MM.1S (cell line): Measurements from ENCODE around the gene FBXL2.

ENCODE experiments used
- EZH2 ChIP-seq: fragments of 300-600 bp; sonication (generic); optimal IDR thresholded peaks from 2 replicates; pipeline ENCODE3; 2017; ENCODE audit warnings: low read depth, mild to moderate bottlenecking, antibody characterized with exemption, low read length, mixed read lengths
- EZH2phosphoT487 ChIP-seq: fragments of 300-600 bp; sonication (generic); IDR thresholded peaks from 2 replicates; pipeline ENCODE4 v1.6.1; 2018; ENCODE audit warnings: antibody characterized with exemption, low read length
- TF ChIP-seq, protein P1 (sequence below): fragments of 300-600 bp; sonication (generic); IDR thresholded peaks from 2 replicates; pipeline ENCODE4 v1.5.1; 2016; ENCODE audit warnings: antibody characterized with exemption, low read length, mixed read lengths

- TF ChIP-seq, protein P1, sequence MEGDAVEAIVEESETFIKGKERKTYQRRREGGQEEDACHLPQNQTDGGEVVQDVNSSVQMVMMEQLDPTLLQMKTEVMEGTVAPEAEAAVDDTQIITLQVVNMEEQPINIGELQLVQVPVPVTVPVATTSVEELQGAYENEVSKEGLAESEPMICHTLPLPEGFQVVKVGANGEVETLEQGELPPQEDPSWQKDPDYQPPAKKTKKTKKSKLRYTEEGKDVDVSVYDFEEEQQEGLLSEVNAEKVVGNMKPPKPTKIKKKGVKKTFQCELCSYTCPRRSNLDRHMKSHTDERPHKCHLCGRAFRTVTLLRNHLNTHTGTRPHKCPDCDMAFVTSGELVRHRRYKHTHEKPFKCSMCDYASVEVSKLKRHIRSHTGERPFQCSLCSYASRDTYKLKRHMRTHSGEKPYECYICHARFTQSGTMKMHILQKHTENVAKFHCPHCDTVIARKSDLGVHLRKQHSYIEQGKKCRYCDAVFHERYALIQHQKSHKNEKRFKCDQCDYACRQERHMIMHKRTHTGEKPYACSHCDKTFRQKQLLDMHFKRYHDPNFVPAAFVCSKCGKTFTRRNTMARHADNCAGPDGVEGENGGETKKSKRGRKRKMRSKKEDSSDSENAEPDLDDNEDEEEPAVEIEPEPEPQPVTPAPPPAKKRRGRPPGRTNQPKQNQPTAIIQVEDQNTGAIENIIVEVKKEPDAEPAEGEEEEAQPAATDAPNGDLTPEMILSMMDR = no peak
- TF ChIP-seq EZH2 (no peak), EZH2phosphoT487 (no peak)
Measured at GRCh38 chr3:33231756-33232465, 45.3 kb upstream of the FBXL2 start.
